ENCODE results near the gene VWA8. TPM values are rescaled to one million over a fixed set of nuclear protein-coding genes. Genes with fewer than 3 reads are reported as not detected.

The VWA8 gene
- total RNA-seq, 4 donors from 2014 or later: 19.5 to 26.2 (median 21.6) TPM

- TF ChIP-seq POLR2A (IDR thresholded peaks at IDR 0.05; ENCODE audit: low read depth) (no peak), CTCF (IDR thresholded peaks at IDR 0.05) (no peak), EP300 (IDR thresholded peaks at IDR 0.05) (no peak), POLR2AphosphoS5 (IDR thresholded peaks at IDR 0.05) (no peak)
- WGBS: 69% methylated on average over 4 of the region's 4 CpGs
- Histone ChIP-seq H3K4me3 (no peak overlapping the region), H3K27ac (replicated peaks in 1 of 4) (no peak overlapping the region), H3K36me3 (no peaks in the 10 kb centered on the region), H3K4me1 (no peaks in the 10 kb centered on the region), H3K27me3 (no peaks in the 10 kb centered on the region), H3K9me3 (no peaks in the 10 kb centered on the region)
- no peak for DNase-seq (ENCODE audit: extremely low spot score)
- intact Hi-C loops (cut with DNase I): no loop called here
These were observed 21.2 kb upstream of the VWA8 start for GRCh38 chr13:41981951-41982715.

- Histone ChIP-seq H3K4me3 (no peak overlapping the region), H3K36me3 (no peaks in the 10 kb centered on the region), H3K4me1 (no peaks in the 10 kb centered on the region), H3K9me3 (no peaks in the 10 kb centered on the region), H3K27ac (replicated peaks in 1 of 4) (no peak overlapping the region), H3K27me3 (no peaks in the 10 kb centered on the region)
- no peak for DNase-seq (ENCODE audit: extremely low spot score)
- intact Hi-C loops (cut with DNase I): no loop called here
- WGBS: 89% methylated on average over 1 of the region's 1 CpG
- no peak for TF ChIP-seq POLR2A (IDR thresholded peaks at IDR 0.05; ENCODE audit: low read depth)
- no peak for TF ChIP-seq CTCF (IDR thresholded peaks at IDR 0.05)
- no peak for TF ChIP-seq EP300 (IDR thresholded peaks at IDR 0.05)
- no peak for TF ChIP-seq POLR2AphosphoS5 (IDR thresholded peaks at IDR 0.05)
These were observed 17.1 kb upstream of the VWA8 start for GRCh38 chr13:41978007-41978406.

GRCh38 chr13:41976476-41976875 is 15.6 kb upstream of the VWA8 start:
- H3K4me1 ChIP-seq: no peaks in the 10 kb centered on the region
- H3K27ac ChIP-seq (replicated peaks in 1 of 4): no peak overlapping the region
- DNase-seq (ENCODE audit: extremely low spot score): no peak
- H3K9me3 ChIP-seq: no peaks in the 10 kb centered on the region
- no peak overlapping the region for H3K4me3 ChIP-seq
- no peaks in the 10 kb centered on the region for H3K36me3 ChIP-seq
- intact Hi-C loops (cut with DNase I): no loop called here
- TF ChIP-seq POLR2AphosphoS5 (IDR thresholded peaks at IDR 0.05) (no peak), POLR2A (IDR thresholded peaks at IDR 0.05; ENCODE audit: low read depth) (no peak), EP300 (IDR thresholded peaks at IDR 0.05) (no peak), CTCF (IDR thresholded peaks at IDR 0.05) (no peak)
- 44% methylated on average over 3 of the region's 3 CpGs for WGBS
- H3K27me3 ChIP-seq: no peaks in the 10 kb centered on the region

- 92% methylated on average over 11 of the region's 11 CpGs for WGBS
- H3K36me3 ChIP-seq: no peaks in the 10 kb centered on the region
- no peak overlapping the region for H3K27ac ChIP-seq (replicated peaks in 1 of 4)
- TF ChIP-seq EP300 (IDR thresholded peaks at IDR 0.05): no peak
- TF ChIP-seq POLR2A (IDR thresholded peaks at IDR 0.05; ENCODE audit: low read depth): no peak
- TF ChIP-seq POLR2AphosphoS5 (IDR thresholded peaks at IDR 0.05): no peak
- TF ChIP-seq CTCF (IDR thresholded peaks at IDR 0.05): no peak
- no peak for DNase-seq (ENCODE audit: extremely low spot score)
- no peaks in the 10 kb centered on the region for H3K4me1 ChIP-seq
- intact Hi-C loops (cut with DNase I): no loop called here
- no peaks in the 10 kb centered on the region for H3K9me3 ChIP-seq
- H3K4me3 ChIP-seq: no peak overlapping the region
- H3K27me3 ChIP-seq: no peaks in the 10 kb centered on the region
These were observed 13.5 kb upstream of the VWA8 start for GRCh38 chr13:41974262-41974900.
